Measurements from ENCODE around the gene JARID2.

Gene JARID2

DNA sequence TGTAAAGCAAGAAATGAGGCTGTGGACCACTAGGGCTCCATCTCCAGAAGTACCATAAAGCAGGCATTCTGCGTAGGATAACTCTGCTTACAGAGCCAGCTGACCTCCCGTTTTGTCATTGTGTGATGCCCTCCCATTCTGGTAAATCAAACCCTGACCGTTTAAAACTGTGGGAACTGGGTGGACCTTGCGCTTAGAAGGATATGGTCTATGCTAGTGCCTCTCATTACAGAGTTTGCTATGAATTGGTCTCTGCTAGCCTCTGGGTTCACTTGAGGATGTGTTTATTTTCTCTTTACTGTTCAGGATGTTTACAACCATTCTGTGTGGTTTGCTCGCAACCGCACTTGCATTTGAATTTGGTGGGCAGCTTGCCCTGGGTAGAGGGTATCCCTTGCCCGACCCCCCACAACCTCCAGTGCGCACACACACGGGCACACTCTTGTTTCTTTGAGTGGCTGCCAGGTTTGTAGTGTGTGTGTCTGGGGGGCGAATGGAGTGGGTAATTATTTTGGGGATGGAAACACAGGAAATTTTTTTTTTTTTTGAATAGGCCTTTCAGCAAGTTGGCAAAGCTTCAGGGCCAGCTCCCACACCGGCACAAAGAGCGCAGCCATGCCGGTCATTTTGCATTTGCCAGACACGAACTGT is 198.3 kb downstream of the JARID2 start:
- H3K4me3 ChIP-seq (ENCODE audit: control insufficient read depth in 1 of 7, extremely low read depth in 1 of 7, insufficient read depth in 4 of 7, low read depth in 2 of 7, low read length in 6 of 7) = peak overlapping the region in 2 of 7 experiments; percentile 2 to 40
- DNase-seq = peak in 2 of 3 donors; percentile 53 to 64
- H3K27me3 ChIP-seq (replicated peaks in 2 of 5; ENCODE audit: control insufficient read depth in 4 of 5, insufficient read depth in 5 of 5, low read length in 4 of 5) = no peaks in the 10 kb centered on the region
- H3K36me3 ChIP-seq (ENCODE audit: control insufficient read depth in 4 of 4, insufficient read depth in 4 of 4, low read length in 3 of 4) = peaks cover 0 to 10% (median 0%) of the 10 kb centered on the region in 4 experiments
- H3K27ac ChIP-seq (ENCODE audit: insufficient read depth in 1 of 2, low read depth in 1 of 2, low read length in 2 of 2, poor library complexity in 1 of 2, severe bottlenecking in 2 of 2) = no peak overlapping the region
- POLR2A ChIA-PET = interaction anchor here (0.8 kb wide), 1 partner anchor 33 kb away, joined by 3 read pairs; no protein-coding TSS in a partner anchor
- peaks cover 26 to 90% (median 69%) of the 10 kb centered on the region in 4 experiments for H3K4me1 ChIP-seq (ENCODE audit: control extremely low read depth in 1 of 4, control insufficient read depth in 4 of 4, insufficient read depth in 4 of 4, low read length in 3 of 4)
- no peaks in the 10 kb centered on the region for H3K9me3 ChIP-seq (ENCODE audit: control extremely low read depth in 1 of 5, control insufficient read depth in 4 of 5, insufficient read depth in 2 of 5, low read depth in 1 of 5, low read length in 4 of 5)
- 51% methylated on average over 8 of the region's 14 CpGs for WGBS (ENCODE audit: insufficient coverage)
- CTCF ChIA-PET = interaction anchor here (0.8 to 2.5 kb wide), 14 partner anchors 8 to 1226 kb away, joined by 3 to 11 read pairs (median 4); no protein-coding TSS in a partner anchor

GRCh38 chr6:15444881-15445280 is 199.0 kb downstream of the JARID2 start:
- H3K9me3 ChIP-seq (ENCODE audit: control extremely low read depth in 1 of 5, control insufficient read depth in 4 of 5, insufficient read depth in 2 of 5, low read depth in 1 of 5, low read length in 4 of 5) = no peaks in the 10 kb centered on the region
- WGBS (ENCODE audit: insufficient coverage) = 22% methylated on average over 3 of the region's 3 CpGs
- H3K27me3 ChIP-seq (replicated peaks in 2 of 5; ENCODE audit: control insufficient read depth in 4 of 5, insufficient read depth in 5 of 5, low read length in 4 of 5) = no peaks in the 10 kb centered on the region
- ChIA-PET CTCF (interaction anchor here (0.7 to 2.5 kb wide), 14 partner anchors 9 to 1227 kb away, joined by 3 to 11 read pairs (median 4); no protein-coding TSS in a partner anchor), POLR2A (no interaction called here)
- peak; percentile 67 to 75 (median 75) for DNase-seq
- H3K27ac ChIP-seq (ENCODE audit: insufficient read depth in 1 of 2, low read depth in 1 of 2, low read length in 2 of 2, poor library complexity in 1 of 2, severe bottlenecking in 2 of 2) = no peak overlapping the region
- H3K4me1 ChIP-seq (ENCODE audit: control extremely low read depth in 1 of 4, control insufficient read depth in 4 of 4, insufficient read depth in 4 of 4, low read length in 3 of 4) = peaks cover 22 to 85% (median 63%) of the 10 kb centered on the region in 4 experiments
- H3K36me3 ChIP-seq (ENCODE audit: control insufficient read depth in 4 of 4, insufficient read depth in 4 of 4, low read length in 3 of 4) = peaks cover 0 to 10% (median 0%) of the 10 kb centered on the region in 4 experiments
- peak overlapping the region in 2 of 7 experiments; percentile 1 to 37 for H3K4me3 ChIP-seq (ENCODE audit: control insufficient read depth in 1 of 7, extremely low read depth in 1 of 7, insufficient read depth in 4 of 7, low read depth in 2 of 7, low read length in 6 of 7)

GRCh38 chr6:15447546-15448267 is 201.8 kb downstream of the JARID2 start:
- CTCF ChIA-PET = interaction anchor here (1.0 to 1.3 kb wide), 5 partner anchors 10 to 59 kb away, joined by 3 to 4 read pairs (median 3); no protein-coding TSS in a partner anchor
- POLR2A ChIA-PET = no interaction called here
- 89% methylated on average over 1 of the region's 5 CpGs for WGBS (ENCODE audit: insufficient coverage)

GRCh38 chr6:15449011-15449410 is 203.1 kb downstream of the JARID2 start:
- CTCF ChIA-PET = interaction anchor here (1.1 to 1.3 kb wide), 2 partner anchors 9 to 61 kb away, joined by 3 read pairs; no protein-coding TSS in a partner anchor
- WGBS (ENCODE audit: insufficient coverage) = 86% methylated on average over 2 of the region's 2 CpGs
- Histone ChIP-seq H3K27ac (ENCODE audit: insufficient read depth in 1 of 2, low read depth in 1 of 2, low read length in 2 of 2, poor library complexity in 1 of 2, severe bottlenecking in 2 of 2) (peak overlapping the region in 1 of 2 experiments; percentile 10), H3K4me1 (ENCODE audit: control extremely low read depth in 1 of 4, control insufficient read depth in 4 of 4, insufficient read depth in 4 of 4, low read length in 3 of 4) (peaks cover 8 to 61% (median 39%) of the 10 kb centered on the region in 4 experiments), H3K27me3 (replicated peaks in 2 of 5; ENCODE audit: control insufficient read depth in 4 of 5, insufficient read depth in 5 of 5, low read length in 4 of 5) (no peaks in the 10 kb centered on the region), H3K36me3 (ENCODE audit: control insufficient read depth in 4 of 4, insufficient read depth in 4 of 4, low read length in 3 of 4) (peaks cover 3 to 33% (median 7%) of the 10 kb centered on the region in 4 experiments), H3K9me3 (ENCODE audit: control extremely low read depth in 1 of 5, control insufficient read depth in 4 of 5, insufficient read depth in 2 of 5, low read depth in 1 of 5, low read length in 4 of 5) (no peaks in the 10 kb centered on the region), H3K4me3 (ENCODE audit: control insufficient read depth in 1 of 7, extremely low read depth in 1 of 7, insufficient read depth in 4 of 7, low read depth in 2 of 7, low read length in 6 of 7) (peak overlapping the region in 1 of 7 experiments; percentile 0)
- POLR2A ChIA-PET = no interaction called here
- no peak for DNase-seq

More at GRCh38 chr6:15447546-15448267, 201.8 kb downstream of the JARID2 start:
- Histone ChIP-seq H3K4me3 (ENCODE audit: control insufficient read depth in 1 of 7, extremely low read depth in 1 of 7, insufficient read depth in 4 of 7, low read depth in 2 of 7, low read length in 6 of 7) (no peak overlapping the region), H3K4me1 (ENCODE audit: control extremely low read depth in 1 of 4, control insufficient read depth in 4 of 4, insufficient read depth in 4 of 4, low read length in 3 of 4) (peaks cover 16 to 70% (median 51%) of the 10 kb centered on the region in 4 experiments), H3K36me3 (ENCODE audit: control insufficient read depth in 4 of 4, insufficient read depth in 4 of 4, low read length in 3 of 4) (peaks cover 0 to 22% (median 2%) of the 10 kb centered on the region in 4 experiments), H3K27ac (ENCODE audit: insufficient read depth in 1 of 2, low read depth in 1 of 2, low read length in 2 of 2, poor library complexity in 1 of 2, severe bottlenecking in 2 of 2) (no peak overlapping the region), H3K27me3 (replicated peaks in 2 of 5; ENCODE audit: control insufficient read depth in 4 of 5, insufficient read depth in 5 of 5, low read length in 4 of 5) (no peaks in the 10 kb centered on the region), H3K9me3 (ENCODE audit: control extremely low read depth in 1 of 5, control insufficient read depth in 4 of 5, insufficient read depth in 2 of 5, low read depth in 1 of 5, low read length in 4 of 5) (no peaks in the 10 kb centered on the region)
- DNase-seq = no peak

- ChIA-PET POLR2A (interaction anchor here (0.5 kb wide), 1 partner anchor 10 kb away, joined by 5 read pairs; no protein-coding TSS in a partner anchor), CTCF (no interaction called here)
- DNase-seq = no peak
- H3K36me3 ChIP-seq (ENCODE audit: control insufficient read depth in 4 of 4, insufficient read depth in 4 of 4, low read length in 3 of 4) = peaks cover 7 to 43% (median 15%) of the 10 kb centered on the region in 4 experiments
- H3K4me3 ChIP-seq (ENCODE audit: control insufficient read depth in 1 of 7, extremely low read depth in 1 of 7, insufficient read depth in 4 of 7, low read depth in 2 of 7, low read length in 6 of 7) = no peak overlapping the region
- H3K27me3 ChIP-seq (replicated peaks in 2 of 5; ENCODE audit: control insufficient read depth in 4 of 5, insufficient read depth in 5 of 5, low read length in 4 of 5) = no peaks in the 10 kb centered on the region
- H3K27ac ChIP-seq (ENCODE audit: insufficient read depth in 1 of 2, low read depth in 1 of 2, low read length in 2 of 2, poor library complexity in 1 of 2, severe bottlenecking in 2 of 2) = no peak overlapping the region
- peaks cover 4 to 39% (median 25%) of the 10 kb centered on the region in 4 experiments for H3K4me1 ChIP-seq (ENCODE audit: control extremely low read depth in 1 of 4, control insufficient read depth in 4 of 4, insufficient read depth in 4 of 4, low read length in 3 of 4)
- no peaks in the 10 kb centered on the region for H3K9me3 ChIP-seq (ENCODE audit: control extremely low read depth in 1 of 5, control insufficient read depth in 4 of 5, insufficient read depth in 2 of 5, low read depth in 1 of 5, low read length in 4 of 5)
- 89% methylated on average over 4 of the region's 4 CpGs for WGBS (ENCODE audit: insufficient coverage)
Measured at GRCh38 chr6:15451738-15452137, 205.9 kb downstream of the JARID2 start.

GRCh38 chr6:15452182-15452941 is 206.5 kb downstream of the JARID2 start:
- Histone ChIP-seq H3K9me3 (ENCODE audit: control extremely low read depth in 1 of 5, control insufficient read depth in 4 of 5, insufficient read depth in 2 of 5, low read depth in 1 of 5, low read length in 4 of 5) (no peaks in the 10 kb centered on the region), H3K4me3 (ENCODE audit: control insufficient read depth in 1 of 7, extremely low read depth in 1 of 7, insufficient read depth in 4 of 7, low read depth in 2 of 7, low read length in 6 of 7) (no peak overlapping the region), H3K27ac (ENCODE audit: insufficient read depth in 1 of 2, low read depth in 1 of 2, low read length in 2 of 2, poor library complexity in 1 of 2, severe bottlenecking in 2 of 2) (peak overlapping the region in 1 of 2 experiments; percentile 47), H3K4me1 (ENCODE audit: control extremely low read depth in 1 of 4, control insufficient read depth in 4 of 4, insufficient read depth in 4 of 4, low read length in 3 of 4) (peaks cover 4 to 38% (median 22%) of the 10 kb centered on the region in 4 experiments), H3K36me3 (ENCODE audit: control insufficient read depth in 4 of 4, insufficient read depth in 4 of 4, low read length in 3 of 4) (peaks cover 9 to 47% (median 15%) of the 10 kb centered on the region in 4 experiments), H3K27me3 (replicated peaks in 2 of 5; ENCODE audit: control insufficient read depth in 4 of 5, insufficient read depth in 5 of 5, low read length in 4 of 5) (no peaks in the 10 kb centered on the region)
- CTCF ChIA-PET = no interaction called here
- POLR2A ChIA-PET = no interaction called here
- 92% methylated on average over 8 of the region's 9 CpGs for WGBS (ENCODE audit: insufficient coverage)
- DNase-seq = no peak

Measured in common myeloid progenitor, CD34-positive (primary cell).